ENCODE data around the gene RPH3AL.
"Not testable (repeated sequence)": the region's sequence is repeated elsewhere in the genome, so short reads cannot be mapped to it uniquely, and the experiment has no call there.

RPH3AL gene

GRCh38 chr17:371583-371982 lies 19.0 kb upstream of the RPH3AL start:
- no peak for ATAC-seq
- TF ChIP-seq ZC3H10 (CRISPR knock-in tag; IDR thresholded peaks at IDR 0.05), result no peak
- TF ChIP-seq ZFP3 (CRISPR knock-in tag; IDR thresholded peaks at IDR 0.05), result no peak
- no peak for TF ChIP-seq GLIS3 (CRISPR knock-in tag; IDR thresholded peaks at IDR 0.05)
- no peak for TF ChIP-seq PATZ1 (CRISPR knock-in tag; IDR thresholded peaks at IDR 0.05; ENCODE audit: borderline replicate concordance)
- TF ChIP-seq ZFP30 (CRISPR knock-in tag; IDR thresholded peaks at IDR 0.05), result no peak
- TF ChIP-seq ESRRG (CRISPR knock-in tag; IDR thresholded peaks at IDR 0.05), result no peak
- no peak for TF ChIP-seq CSRNP3 (CRISPR knock-in tag; IDR thresholded peaks at IDR 0.05)

GRCh38 chr17:367656-368055 lies 15.0 kb upstream of the RPH3AL start:
- not testable (repeated sequence) for ATAC-seq

GRCh38 chr17:366657-367615 lies 14.3 kb upstream of the RPH3AL start:
- ATAC-seq, result not testable (repeated sequence)

- TF ChIP-seq TOX (CRISPR knock-in tag; IDR thresholded peaks at IDR 0.05; ENCODE audit: borderline replicate concordance) (no peak), ZNF565 (CRISPR knock-in tag; conservative IDR thresholded peaks at IDR 0.05; ENCODE audit: low read depth) (no peak), CSDC2 (CRISPR knock-in tag; IDR thresholded peaks at IDR 0.05) (no peak)
- no peak for ATAC-seq
Measured at GRCh38 chr17:364766-365165, 12.2 kb upstream of the RPH3AL start.

GRCh38 chr17:364308-364707 lies 11.7 kb upstream of the RPH3AL start:
- no peak for ATAC-seq

More at GRCh38 chr17:364308-364707, 11.7 kb upstream of the RPH3AL start:
- no peak for TF ChIP-seq ZFP30 (CRISPR knock-in tag; IDR thresholded peaks at IDR 0.05)
- no peak for TF ChIP-seq TSHZ2 (CRISPR knock-in tag; IDR thresholded peaks at IDR 0.05)
- no peak for TF ChIP-seq ZFP3 (CRISPR knock-in tag; IDR thresholded peaks at IDR 0.05)
- TF ChIP-seq CSRNP3 (CRISPR knock-in tag; IDR thresholded peaks at IDR 0.05), result no peak
- no peak for TF ChIP-seq ZNF565 (CRISPR knock-in tag; conservative IDR thresholded peaks at IDR 0.05; ENCODE audit: low read depth)
